ENCODE measurements around the gene ISM2.

The ISM2 gene

DNA sequence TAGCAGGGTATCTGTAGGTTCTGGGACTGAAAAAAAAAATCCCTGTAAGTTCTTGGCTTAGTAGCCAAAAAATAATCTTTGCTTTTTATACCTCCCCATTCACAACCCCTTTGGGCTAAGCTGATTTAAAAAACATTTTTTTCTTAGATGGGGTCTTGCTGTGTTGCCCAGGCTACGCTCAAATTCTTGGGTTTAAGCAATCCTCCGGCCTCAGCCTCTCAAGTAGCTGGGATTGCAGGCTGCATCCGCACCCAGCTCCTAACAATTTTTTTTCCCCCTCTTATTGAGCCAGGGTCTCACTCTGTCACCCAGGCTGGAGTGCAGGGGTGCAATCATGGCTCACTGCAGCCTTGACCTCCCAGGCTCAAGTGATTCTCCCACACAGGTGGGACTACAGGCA, 9.1 kb upstream of the ISM2 start:
- DNase-seq (ENCODE audit: low read depth): no peak

DNA sequence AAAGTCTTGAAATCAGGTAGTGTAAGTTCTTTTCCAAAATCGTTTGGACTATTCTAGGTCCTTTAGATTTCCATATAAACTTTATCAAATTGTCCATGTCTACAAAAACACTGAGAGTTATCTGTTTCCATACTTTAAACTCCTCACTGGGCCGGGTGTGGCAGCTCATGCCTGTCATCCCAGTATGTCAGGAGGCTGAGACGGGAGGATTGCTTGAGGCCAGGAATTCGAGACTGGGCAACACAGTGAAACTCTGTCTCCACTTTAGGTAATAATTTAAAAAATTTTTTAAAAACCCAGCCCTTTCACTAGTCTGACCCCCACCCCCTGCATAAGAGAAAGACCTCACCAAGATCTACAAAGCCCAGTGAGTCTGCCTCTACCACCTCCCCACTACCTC, 6.4 kb upstream of the ISM2 start:
- no peak for DNase-seq (ENCODE audit: low read depth)

DNA sequence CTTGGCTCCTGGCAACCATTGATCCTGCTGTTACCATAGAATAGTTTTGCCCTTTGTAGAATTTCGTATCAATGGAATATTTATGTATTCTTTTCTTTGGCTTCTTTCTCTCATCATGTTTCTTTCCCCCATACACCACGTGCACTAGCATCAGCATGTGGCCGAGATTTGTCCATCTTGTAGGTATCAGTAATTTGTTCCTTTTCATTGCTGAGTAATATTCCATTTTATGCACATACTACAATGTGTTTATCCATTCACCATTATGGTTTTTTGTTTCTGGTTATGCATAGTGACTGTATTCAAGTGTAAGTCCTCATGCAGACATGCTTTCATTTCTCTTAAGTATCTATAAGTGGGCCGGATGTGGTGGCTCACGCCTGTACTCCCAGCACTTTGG, 4.5 kb upstream of the ISM2 start:
- DNase-seq (ENCODE audit: low read depth): no peak

DNA sequence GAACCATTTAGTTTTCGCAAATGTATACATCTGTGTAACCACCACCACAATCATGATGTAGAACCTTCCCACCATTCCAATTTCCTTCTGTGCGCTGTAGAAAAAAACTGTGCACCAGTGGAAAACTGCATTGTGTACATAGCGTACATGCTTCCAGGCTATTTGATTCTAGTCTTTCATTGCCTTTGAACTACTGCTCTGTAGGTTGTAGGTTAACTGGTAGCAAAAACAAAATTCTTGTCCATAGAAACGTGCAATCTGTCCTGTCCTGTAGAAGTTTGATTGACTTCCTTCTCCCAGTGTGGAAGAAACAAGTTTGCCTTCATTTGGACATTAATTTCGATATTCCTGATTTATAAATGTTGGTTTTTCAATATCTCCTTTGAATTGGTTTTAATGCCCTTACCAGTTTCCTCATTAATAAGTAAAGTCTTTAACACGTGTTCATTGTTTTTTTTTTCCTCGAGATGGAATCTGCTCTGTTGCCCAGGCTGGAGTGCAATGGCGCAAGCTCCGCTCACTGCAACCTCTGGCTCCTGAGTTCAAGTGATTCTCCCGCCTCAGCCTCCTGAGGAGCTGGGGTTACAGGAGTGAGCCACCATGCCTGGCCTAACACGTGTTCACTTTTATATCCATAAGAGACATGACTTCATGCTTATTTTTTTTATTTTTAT, 3.6 kb upstream of the ISM2 start:
- DNase-seq (ENCODE audit: low read depth): no peak

DNA sequence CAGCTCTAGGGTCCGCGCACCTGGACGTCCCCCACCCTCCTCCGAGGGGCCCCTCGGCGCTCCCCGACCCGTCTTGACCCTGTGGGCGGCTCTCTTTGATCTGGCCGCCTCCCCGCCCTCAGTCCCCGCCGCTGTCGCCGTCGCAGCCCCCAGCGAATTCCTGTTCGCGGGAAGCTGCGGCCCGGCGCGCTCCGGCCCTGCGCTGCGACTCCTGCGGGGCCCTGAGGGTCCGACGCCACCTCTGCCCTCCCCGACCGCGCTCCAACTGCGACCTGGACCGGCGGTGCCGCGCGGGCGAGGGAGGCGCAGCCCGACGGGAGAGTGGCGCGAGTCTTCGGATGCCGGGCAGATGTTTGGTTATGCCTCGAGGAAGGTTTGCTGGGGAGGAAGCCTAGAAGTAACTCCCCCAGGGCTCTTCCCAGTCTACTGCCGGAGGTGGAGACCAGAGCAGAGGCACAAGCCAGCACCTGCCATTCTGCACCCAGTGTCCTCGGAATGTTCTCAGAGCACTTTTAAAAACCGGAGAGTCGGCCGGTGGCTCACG, 440 bp upstream of the ISM2 start:
- DNase-seq (ENCODE audit: low read depth): no peak

DNA sequence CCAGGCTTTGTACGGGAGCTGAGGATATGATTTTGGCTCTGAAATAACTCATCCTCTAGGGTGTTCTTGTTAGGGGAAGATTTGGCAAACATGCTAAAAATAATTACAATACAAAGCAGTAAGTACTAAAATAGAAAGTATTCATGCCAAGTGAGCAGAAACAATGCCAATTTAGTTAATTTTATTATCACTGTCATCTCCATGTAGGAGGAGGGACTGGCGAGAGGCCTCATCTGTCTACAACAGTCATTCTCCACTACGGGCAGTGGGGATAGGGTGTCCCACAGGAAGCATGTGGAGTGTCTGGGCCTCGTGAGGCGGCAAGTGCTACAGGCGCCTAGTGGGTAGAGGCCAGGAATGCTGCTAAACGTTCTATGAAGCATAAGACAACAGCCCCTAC, 3.3 kb downstream of the ISM2 start:
- no peak for DNase-seq (ENCODE audit: low read depth)

DNA sequence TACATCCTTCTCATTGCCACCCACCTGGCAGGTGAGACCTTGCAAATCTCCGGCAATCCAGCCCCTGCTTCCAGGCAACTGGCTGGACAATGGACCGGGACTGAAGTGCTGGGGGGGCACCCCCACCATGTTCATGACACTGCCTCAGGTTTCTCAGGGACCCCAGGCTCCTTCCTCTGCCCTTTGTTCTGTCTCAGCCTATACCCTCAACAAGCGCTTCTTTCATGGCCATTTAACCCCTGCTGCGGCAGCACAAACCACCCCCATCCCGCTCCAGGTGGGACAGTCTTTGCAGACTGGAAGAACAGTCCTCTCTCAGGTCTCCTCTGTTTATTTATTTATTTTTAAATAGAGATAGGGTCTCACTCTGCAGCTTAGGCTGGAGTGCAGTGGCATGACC, 7.6 kb downstream of the ISM2 start:
- no peak for DNase-seq (ENCODE audit: low read depth)

DNA sequence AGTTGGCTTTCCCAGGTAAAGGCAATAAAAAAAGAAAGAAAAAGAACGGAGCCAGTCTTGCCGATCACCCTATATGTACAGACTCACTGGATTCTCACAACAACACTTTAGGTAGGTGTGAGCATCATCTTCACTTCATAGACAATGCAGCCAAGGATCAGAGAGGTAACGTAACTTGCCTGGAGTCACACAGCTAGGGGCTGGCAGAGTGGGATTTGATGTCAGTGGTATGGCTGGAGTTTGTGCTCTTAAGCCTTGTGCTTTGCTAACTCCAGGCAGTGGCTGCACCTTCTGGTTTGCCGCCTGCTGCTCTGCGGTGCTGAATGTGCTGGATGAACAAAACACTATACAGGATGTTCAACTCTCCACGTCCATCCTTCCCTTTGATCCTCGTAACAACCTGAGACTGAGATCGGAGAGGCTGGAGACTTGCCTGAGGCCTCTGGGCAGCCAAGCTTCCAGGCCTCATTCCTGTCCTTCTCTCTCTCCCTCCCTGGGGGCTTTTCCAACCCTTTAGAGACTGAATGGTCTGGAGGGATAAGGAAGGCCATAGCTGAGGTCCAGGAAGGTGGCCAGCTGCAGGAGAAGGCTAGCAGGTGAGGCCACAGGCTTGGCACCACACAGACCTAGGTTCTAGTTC, 8.1 kb downstream of the ISM2 start:
- no peak for DNase-seq (ENCODE audit: low read depth)

DNA sequence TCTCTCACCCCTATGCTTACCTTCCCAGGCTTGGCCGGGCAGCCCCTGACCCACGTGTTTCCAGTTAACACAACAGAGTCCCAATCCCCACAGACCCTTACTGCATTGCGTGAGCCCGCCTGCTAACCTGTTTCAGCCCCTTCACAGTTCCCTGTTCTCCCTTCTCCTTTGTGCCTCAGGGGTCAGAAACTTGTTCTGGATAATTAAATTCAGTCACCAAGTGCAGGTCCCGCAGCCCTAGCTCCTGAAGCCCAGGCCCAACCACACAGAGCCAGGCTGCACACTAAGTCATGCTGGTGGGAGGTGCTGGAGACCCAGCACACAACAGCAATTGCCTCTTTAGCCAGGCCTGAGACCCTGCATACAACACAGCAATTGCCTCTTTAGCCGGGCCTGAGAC, 9.6 kb downstream of the ISM2 start:
- no peak for DNase-seq (ENCODE audit: low read depth)

DNA sequence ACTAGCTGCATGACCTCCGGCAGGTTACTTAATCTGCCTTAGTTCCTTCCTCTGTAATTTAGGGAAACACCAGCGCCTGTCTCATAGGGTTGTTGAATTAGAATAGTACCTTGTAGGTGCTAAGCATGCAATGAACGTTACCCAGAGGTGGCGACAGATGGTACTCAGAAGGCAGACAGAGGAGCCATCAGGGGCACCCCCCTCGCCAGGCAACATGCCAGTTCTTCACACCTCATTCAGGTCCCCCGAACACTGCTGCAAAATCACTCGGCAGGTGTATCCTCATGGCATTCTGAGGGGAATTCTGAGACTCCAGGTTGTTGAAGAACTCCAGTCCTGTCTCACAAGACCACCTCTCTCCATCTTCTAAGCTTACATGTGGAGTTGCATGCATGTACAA, 10.1 kb downstream of the ISM2 start:
- no peak for DNase-seq (ENCODE audit: low read depth)

DNA sequence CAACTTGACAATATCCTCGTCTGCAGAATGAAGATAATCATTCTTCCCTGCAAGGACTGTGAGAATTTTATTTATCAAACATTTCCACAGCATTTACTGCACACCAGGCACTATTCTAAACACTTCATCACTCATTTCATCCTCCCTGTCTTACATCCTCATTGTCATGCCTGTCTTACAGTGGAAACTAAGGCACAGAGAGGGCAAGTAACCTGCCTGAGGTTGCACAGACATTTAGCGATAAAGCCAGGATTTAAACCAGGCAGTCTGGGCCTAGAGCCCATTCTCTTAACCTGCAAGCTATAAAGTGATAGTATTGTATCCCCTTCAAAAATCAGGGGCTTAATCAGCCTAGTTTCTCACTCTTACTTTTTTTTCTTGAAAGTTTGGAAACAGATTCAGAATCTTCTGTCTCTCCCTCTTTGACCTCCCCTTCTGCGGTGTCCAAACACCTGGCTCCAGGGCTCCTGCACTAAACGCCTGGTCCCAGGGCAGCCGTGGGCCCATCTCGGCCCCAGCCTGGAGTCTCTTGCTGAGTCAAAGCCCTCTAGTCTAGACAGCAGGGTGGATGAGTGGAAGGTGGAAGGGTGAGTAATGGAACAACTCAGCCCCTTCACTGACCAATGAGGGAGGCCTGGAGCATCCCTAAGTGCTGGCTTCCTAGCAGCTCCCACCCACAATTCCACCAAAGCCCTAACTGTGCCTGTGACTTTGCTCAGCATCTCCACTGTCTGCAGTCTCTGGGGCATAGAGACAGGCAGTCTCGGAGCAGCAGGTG, 12.5 kb downstream of the ISM2 start:
- DNase-seq (ENCODE audit: low read depth): no peak

DNA sequence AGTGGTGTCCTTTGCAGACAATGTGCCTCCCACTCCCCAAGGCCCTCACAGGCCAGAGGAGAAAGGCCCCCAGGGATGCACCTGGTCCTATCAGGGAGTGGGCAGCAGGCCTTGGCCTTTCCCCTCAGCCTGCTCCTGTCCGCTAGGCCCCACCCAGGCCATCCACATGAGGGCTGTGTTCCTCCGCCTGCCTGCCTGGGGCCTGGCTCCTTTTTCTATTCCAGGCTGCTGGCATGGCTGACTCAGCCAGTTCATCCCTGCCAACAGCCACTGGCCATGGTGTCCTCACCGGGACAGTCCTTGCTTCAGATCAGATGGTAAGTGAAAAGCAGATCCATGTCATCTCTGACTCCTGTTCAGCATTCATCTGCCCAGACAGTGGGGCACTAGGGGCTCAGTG, 13.4 kb downstream of the ISM2 start:
- DNase-seq (ENCODE audit: low read depth): no peak

DNA sequence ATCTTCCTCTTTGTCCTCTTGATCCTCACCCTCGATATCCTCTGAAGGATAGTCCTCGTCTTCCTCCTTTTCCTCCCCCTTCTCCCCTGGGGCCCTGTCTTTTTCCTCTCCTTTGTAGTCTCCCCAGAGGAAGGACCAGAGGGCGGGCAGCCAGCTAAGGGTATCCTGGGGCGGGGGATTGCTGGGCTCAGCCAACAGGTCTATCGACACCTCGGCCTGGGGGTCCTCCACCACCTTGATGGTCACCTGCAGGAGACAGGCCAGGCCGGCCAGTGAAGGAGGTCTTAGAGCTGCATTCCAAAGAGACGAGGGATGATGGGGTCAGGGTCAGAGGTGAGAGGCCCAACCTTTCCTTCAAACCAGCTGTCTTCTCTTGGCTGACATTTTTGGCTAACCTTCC, 16.2 kb downstream of the ISM2 start:
- no peak for DNase-seq (ENCODE audit: low read depth)

DNA sequence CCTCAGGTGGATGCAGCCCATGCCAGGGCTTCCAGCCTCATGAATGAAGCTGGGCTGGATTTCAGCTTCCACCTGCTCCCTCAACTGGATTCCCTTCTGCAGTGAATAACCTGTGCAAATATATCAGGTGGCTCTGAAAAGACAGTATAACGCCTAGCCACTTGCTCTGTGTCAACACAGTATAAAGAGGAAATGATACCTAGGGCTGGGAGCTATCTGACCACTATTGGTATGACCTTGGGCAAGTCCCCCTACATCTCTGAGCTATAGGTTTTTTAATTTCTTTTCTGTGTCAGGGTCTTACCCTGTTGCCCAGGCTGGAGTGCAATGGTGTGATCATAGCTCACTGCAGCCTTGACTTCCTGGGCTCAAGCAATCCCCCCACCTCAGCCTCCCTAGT, 19.8 kb downstream of the ISM2 start:
- DNase-seq (ENCODE audit: low read depth): no peak

DNA sequence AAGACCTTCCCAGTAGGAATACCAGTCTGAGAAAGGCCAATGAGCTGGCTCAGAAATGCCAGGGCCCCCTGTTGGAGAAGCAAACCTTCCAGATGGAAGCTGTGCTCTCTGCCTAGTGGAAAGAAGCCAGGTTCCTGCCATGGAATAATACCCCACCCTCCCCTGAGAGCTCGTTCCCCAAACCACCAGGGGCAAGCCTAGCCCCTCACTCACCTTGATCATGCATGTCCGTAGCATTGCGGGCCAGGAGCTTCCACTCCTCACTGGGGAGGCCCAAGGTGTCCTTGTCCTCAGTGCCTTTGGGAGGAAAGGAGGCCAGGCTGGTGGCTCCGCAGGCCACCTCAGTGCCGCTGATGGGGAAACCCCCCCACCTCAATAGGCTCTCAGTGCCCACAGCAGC, 20.6 kb downstream of the ISM2 start:
- DNase-seq (ENCODE audit: low read depth): no peak

DNA sequence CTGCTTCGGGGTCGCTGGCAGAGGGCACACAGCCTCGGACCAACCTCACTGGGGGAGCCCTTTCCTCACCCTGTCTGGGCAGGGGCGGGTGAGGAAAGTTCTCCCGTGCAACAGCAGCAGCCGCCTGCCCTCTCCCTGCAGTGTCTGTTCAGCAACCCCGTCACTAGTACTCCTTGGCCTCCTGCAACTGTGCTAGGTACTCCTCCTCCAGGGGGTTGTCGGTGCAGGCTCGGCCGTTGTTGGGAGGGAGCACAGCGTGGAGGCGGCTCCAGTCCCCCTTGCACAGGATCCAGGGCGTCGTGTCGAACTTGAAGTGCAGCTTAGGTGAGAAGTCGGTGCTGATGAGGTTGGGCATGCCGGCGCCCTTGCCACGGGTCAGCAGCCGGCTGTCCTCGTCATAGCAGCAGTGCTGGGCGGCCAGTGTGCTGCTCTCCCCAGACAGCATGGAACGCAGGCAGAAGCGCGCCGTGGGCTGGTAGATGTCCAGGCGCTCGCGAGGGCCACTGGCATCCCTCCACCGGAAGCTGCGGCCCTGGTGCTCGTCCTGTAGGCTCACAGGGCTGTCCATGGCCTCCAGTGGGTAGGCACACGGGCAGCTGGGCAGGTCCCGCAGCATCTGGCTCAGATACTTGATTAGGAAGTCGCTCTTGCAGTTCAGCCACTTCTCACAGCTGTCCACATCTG, 23.0 kb downstream of the ISM2 start:
- DNase-seq (ENCODE audit: low read depth): no peak

DNA sequence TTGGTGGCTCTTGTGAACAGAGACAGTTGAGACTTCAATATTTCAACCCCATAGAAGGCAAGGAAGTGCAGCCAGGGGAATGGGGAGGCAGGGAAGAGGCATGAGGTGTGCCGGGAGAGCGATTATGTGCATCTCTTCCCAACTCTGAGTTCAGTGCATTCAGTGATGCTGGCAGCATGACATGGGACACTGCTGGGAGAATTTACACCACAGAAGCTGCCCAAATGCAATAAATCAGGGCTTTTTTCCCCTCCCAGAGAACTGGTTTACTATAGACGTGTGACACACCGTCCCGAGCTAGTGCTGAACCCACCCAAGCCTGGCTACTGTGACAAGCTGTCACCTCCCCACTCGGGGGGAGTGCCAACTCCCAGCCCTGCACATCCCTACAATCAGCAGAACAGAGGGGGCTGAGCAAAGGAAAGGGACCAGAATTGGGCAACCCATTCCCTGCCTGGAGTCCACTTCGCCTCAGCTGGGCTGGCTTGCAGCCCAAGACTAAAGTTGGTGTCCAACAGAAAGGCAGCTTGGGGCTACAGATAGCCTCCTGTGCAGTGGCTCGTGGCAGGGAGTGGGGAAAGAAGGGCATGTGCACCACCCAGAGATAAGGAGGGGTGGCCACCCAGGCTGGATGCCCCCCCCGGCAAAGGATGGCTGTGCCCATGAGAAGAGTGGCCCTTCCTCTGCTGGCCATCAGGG, 24.0 kb downstream of the ISM2 start:
- DNase-seq (ENCODE audit: low read depth): no peak

DNA sequence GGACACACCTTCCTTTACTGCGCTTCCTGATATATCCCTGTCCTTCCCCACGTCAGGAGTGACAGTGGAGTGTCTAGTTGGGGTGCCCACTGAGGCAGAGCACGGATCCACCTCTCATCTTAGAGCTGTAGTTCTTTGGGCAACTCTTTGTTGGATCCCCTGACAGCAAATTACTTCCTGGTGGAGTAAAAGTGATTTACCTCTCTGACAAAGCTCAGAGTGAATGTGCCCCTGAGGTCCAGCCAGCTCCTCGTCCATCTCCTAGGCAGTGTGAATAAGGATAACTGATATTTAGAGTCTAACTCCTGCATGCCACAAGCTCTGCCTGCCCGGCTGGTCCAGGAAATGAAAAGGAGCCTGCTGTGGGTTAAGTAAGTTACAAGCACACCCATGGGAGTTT, 24.7 kb downstream of the ISM2 start:
- DNase-seq (ENCODE audit: low read depth): no peak

DNA sequence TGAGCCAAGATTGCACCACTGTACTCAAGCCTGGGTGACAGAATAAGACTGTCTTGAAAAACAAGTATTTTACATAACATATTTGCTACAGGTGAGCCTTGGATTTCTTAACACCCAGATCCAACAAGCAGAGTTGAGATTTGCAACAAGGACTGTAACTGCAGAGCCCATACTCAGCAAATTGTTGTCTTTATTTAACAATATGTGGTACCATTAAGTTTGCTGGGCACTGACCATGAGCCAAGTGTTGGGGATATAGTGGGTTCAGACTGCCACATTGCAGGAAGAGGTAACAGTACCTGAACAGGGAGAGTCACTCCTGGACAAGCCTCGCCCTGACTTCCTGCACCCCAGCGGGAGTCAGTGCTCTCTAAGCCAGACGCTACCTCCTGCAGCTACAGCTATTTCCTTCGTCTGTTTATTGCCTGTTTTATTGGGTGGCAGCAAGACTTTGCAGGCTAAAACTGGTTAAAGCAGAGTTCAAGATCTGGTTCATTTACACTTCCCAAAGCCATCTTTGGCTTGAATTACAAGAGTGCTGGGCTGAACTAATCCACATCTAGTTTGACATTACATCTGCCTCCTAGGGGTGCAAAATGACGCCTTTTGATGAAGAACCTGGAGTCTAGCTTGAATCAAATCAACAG, 28.3 kb downstream of the ISM2 start:
- DNase-seq (ENCODE audit: low read depth): no peak

DNA sequence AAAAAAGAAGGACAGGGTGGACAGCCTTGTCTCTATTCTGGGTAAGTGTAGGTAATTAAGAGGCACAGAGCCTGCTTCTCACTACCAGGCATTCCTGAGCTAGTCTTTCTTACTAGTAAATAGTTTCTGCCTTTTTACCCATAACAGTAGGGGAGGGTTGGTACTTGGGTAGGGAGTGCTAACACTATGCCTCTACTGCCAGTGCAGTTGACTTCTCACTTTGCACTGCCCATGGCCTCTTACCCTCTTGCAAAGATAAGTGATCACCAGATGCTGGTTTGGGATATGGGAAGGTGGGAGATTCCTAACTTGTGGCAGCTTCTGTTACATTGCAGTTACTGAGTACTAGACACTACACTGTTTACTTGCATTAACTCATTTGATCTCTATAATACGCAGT, 29.1 kb downstream of the ISM2 start:
- no peak for DNase-seq (ENCODE audit: low read depth)

DNA sequence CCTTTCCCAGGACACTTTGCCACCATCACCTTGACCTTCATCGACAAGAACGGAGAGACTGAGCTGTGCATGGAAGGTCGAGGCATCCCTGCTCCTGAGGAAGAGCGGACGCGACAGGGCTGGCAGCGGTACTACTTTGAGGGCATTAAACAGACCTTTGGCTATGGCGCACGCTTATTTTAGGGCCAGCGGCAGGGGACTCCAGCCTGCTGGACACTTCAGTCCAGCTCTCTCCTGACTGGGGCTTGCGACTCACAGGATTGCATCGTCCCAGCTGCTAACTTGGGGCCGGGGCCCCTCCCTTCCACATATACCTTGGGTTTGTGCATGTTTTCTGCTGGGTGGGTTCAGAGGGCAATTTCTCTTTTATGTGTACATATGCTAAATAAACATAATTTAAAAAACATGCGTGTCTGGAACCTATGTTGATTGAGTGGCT, 29.5 kb downstream of the ISM2 start:
- no peak for DNase-seq (ENCODE audit: low read depth)
